Hindlimb muscle (tissue), 1 donor: ENCODE measurements around the gene WARS2. TPM values are rescaled to one million over a fixed set of nuclear protein-coding genes. Genes with fewer than 3 reads are reported as not detected.
"Not testable (repeated sequence)": the region's sequence is repeated elsewhere in the genome, so short reads cannot be mapped to it uniquely, and the experiment has no call there.

ENCODE experiments used
- DNase-seq: peaks from one replicate; pipeline ENCODE4 v3.0.0-alpha.2; 2013
- polyA plus RNA-seq: library from polyadenylated mRNA; unstranded; fragments of 120-200 nt; gene quantifications from one replicate; pipeline ENCODE4 v1.2.1, GENCODE V29; 2013; ENCODE audit not compliant: insufficient read length

WARS2 gene
- polyA plus RNA-seq, result 20.4 TPM

GRCh38 chr1:119140177-119141019 lies at the start of gene WARS2:
WARS2 (minus strand) TSS chr1:119140653; CDS start chr1:119140644, 9 bp downstream.
- DNase-seq, result peak; percentile 98

GRCh38 chr1:119188926-119189325 lies 48.5 kb upstream of the WARS2 start:
- DNase-seq, result no peak

GRCh38 chr1:119187416-119187815 lies 47.0 kb upstream of the WARS2 start:
- DNase-seq, result no peak

- no peak for DNase-seq
Measured at GRCh38 chr1:119186471-119186870, 46.0 kb upstream of the WARS2 start.

- DNase-seq, result no peak
Measured at GRCh38 chr1:119184972-119185371, 44.5 kb upstream of the WARS2 start.

GRCh38 chr1:119181218-119181617 lies 40.8 kb upstream of the WARS2 start:
- no peak for DNase-seq

GRCh38 chr1:119179051-119179450 lies 38.6 kb upstream of the WARS2 start:
- no peak for DNase-seq

- not testable (repeated sequence) for DNase-seq
Measured at GRCh38 chr1:119172927-119173326, 32.5 kb upstream of the WARS2 start.

GRCh38 chr1:119171381-119172010 lies 31.0 kb upstream of the WARS2 start:
- not testable (repeated sequence) for DNase-seq

- no peak for DNase-seq
Measured at GRCh38 chr1:119163396-119163795, 22.9 kb upstream of the WARS2 start.

- peak; percentile 77 for DNase-seq
Measured at GRCh38 chr1:119160866-119161265, 20.4 kb upstream of the WARS2 start.

- no peak for DNase-seq
Measured at GRCh38 chr1:119160409-119160808, 20.0 kb upstream of the WARS2 start.

- peak; percentile 64 for DNase-seq
Measured at GRCh38 chr1:119159966-119160365, 19.5 kb upstream of the WARS2 start.

- peak; percentile 13 for DNase-seq
Measured at GRCh38 chr1:119159111-119159510, 18.7 kb upstream of the WARS2 start.

- DNase-seq, result not testable (repeated sequence)
Measured at GRCh38 chr1:119156761-119157160, 16.3 kb upstream of the WARS2 start.

GRCh38 chr1:119155069-119155468 lies 14.6 kb upstream of the WARS2 start:
- DNase-seq, result not testable (repeated sequence)

- DNase-seq, result no peak
Measured at GRCh38 chr1:119150150-119150549, 9.7 kb upstream of the WARS2 start.

- DNase-seq, result peak; percentile 14
Measured at GRCh38 chr1:119147661-119148090, 7.2 kb upstream of the WARS2 start.

- no peak for DNase-seq
Measured at GRCh38 chr1:119146466-119146865, 6.0 kb upstream of the WARS2 start.

GRCh38 chr1:119144813-119145212 lies 4.4 kb upstream of the WARS2 start:
- DNase-seq, result no peak

GRCh38 chr1:119143706-119144105 lies 3.3 kb upstream of the WARS2 start:
- DNase-seq, result no peak

- no peak for DNase-seq
Measured at GRCh38 chr1:119141660-119142059, 1.2 kb upstream of the WARS2 start.

GRCh38 chr1:119141020-119141424 lies 569 bp upstream of the WARS2 start:
- DNase-seq, result no peak

GRCh38 chr1:119139857-119140176 lies 636 bp downstream of the WARS2 start:
- DNase-seq, result no peak
